Measurements from ENCODE around the gene MCC.

DNA sequence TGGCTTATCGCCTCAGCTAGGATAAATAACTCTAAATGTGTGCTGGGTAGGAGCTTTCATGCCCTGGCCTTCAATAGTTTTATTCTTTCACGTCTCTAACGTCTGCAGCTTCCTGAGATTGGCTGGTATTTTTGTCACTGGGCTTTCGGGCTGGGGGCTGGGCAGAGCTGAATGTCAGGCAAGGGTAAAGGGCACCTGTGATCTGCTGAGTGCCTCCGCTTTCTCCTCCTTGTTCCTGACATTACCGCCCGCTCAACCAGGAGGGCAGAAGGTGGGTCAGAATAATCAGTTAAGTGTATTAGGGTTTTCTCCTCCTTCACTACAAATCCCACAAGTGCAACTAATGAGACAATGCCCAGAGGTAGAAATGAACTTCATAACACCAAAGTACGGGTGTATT is 270.1 kb downstream of the MCC start:
- TF ChIP-seq, protein P1, sequence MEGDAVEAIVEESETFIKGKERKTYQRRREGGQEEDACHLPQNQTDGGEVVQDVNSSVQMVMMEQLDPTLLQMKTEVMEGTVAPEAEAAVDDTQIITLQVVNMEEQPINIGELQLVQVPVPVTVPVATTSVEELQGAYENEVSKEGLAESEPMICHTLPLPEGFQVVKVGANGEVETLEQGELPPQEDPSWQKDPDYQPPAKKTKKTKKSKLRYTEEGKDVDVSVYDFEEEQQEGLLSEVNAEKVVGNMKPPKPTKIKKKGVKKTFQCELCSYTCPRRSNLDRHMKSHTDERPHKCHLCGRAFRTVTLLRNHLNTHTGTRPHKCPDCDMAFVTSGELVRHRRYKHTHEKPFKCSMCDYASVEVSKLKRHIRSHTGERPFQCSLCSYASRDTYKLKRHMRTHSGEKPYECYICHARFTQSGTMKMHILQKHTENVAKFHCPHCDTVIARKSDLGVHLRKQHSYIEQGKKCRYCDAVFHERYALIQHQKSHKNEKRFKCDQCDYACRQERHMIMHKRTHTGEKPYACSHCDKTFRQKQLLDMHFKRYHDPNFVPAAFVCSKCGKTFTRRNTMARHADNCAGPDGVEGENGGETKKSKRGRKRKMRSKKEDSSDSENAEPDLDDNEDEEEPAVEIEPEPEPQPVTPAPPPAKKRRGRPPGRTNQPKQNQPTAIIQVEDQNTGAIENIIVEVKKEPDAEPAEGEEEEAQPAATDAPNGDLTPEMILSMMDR (IDR thresholded peaks at IDR 0.05), result no peak
- TF ChIP-seq POLR2A (IDR thresholded peaks at IDR 0.05), result no peak
